Liver (tissue), 9 donors: ENCODE data around the gene PMM2. TPM values are rescaled to one million over a fixed set of nuclear protein-coding genes. Genes with fewer than 3 reads are reported as not detected.

Experiments used
- DNase-seq: peaks from one replicate; pipeline ENCODE4 v3.0.0-alpha.2; 2017; ENCODE audit warnings: low spot score
- H3K27ac ChIP-seq, 2 donors: one replicate each; pipeline ENCODE4 v1.7.0; 2013; ENCODE audit warnings: inconsistent platforms in 2 of 2, low read length in 2 of 2, control low read depth in 1 of 2, low read depth in 1 of 2, mild to moderate bottlenecking in 1 of 2
- H3K27me3 ChIP-seq, 4 donors: one replicate each; pipeline versions ENCODE4 v1.6.1 to v1.7.0; 2013; ENCODE audit warnings: low read length in 3 of 4, inconsistent platforms in 1 of 4, mild to moderate bottlenecking in 1 of 4, moderate library complexity in 1 of 4; ENCODE audit not compliant: control insufficient read depth in 4 of 4, insufficient read depth in 4 of 4
- H3K36me3 ChIP-seq, 4 donors: one replicate each; pipeline versions ENCODE4 v1.6.1 to v1.7.0; 2013; ENCODE audit warnings: low read length in 3 of 4, mild to moderate bottlenecking in 3 of 4, low read depth in 1 of 4, moderate library complexity in 1 of 4; ENCODE audit not compliant: control insufficient read depth in 4 of 4, insufficient read depth in 3 of 4
- H3K4me1 ChIP-seq, 4 donors: one replicate each; pipeline versions ENCODE4 v1.6.1 to v1.7.0; 2013; ENCODE audit warnings: low read length in 3 of 4, mild to moderate bottlenecking in 3 of 4, moderate library complexity in 1 of 4; ENCODE audit not compliant: control insufficient read depth in 4 of 4, insufficient read depth in 4 of 4
- H3K4me3 ChIP-seq, 3 donors: one replicate each; pipeline versions ENCODE4 v1.6.1 to v1.7.0; 2013; ENCODE audit warnings: low read length in 3 of 3, control low read depth in 1 of 3, low read depth in 1 of 3, mild to moderate bottlenecking in 1 of 3
- H3K9ac ChIP-seq, 2 donors: one replicate each; pipeline ENCODE4 v1.7.0; 2013; ENCODE audit warnings: low read length in 2 of 2, mild to moderate bottlenecking in 2 of 2, moderate library complexity in 2 of 2, control low read depth in 1 of 2, low read depth in 1 of 2
- H3K9me3 ChIP-seq, 4 donors: one replicate each; pipeline versions ENCODE4 v1.6.1 to v1.7.0; 2013; ENCODE audit warnings: low read length in 3 of 4; ENCODE audit not compliant: control insufficient read depth in 4 of 4
- EGR1 ChIP-seq, 2 donors: IDR thresholded peaks; 2 replicates each; pipeline ENCODE4 v1.6.1; 2016 to 2018; ENCODE audit warnings: antibody characterized with exemption in 2 of 2, low read depth in 2 of 2
- FOXA2 ChIP-seq: IDR thresholded peaks from 2 replicates; pipeline ENCODE4 v1.6.1; 2016; ENCODE audit warnings: antibody characterized with exemption
- GABPA ChIP-seq, 2 donors: IDR thresholded peaks in 1 of 2; conservative IDR thresholded peaks in 1 of 2; 2 replicates each; pipeline ENCODE4 v1.6.1; 2016; ENCODE audit warnings: antibody characterized with exemption in 2 of 2, mild to moderate bottlenecking in 1 of 2, moderate library complexity in 1 of 2
- HNF4A ChIP-seq, 2 donors: conservative IDR thresholded peaks; 2 replicates each; pipeline ENCODE4 v1.6.1; 2016; ENCODE audit warnings: antibody characterized with exemption in 2 of 2, mild to moderate bottlenecking in 2 of 2
- HNF4G ChIP-seq: IDR thresholded peaks from 2 replicates; pipeline ENCODE4 v1.6.1; 2016; ENCODE audit warnings: antibody characterized with exemption
- JUND ChIP-seq, 2 donors: IDR thresholded peaks; 2 replicates each; pipeline ENCODE4 v1.6.1; 2016; ENCODE audit warnings: antibody characterized with exemption in 2 of 2
- MAX ChIP-seq: IDR thresholded peaks from 2 replicates; pipeline ENCODE4 v1.6.1; 2016; ENCODE audit warnings: antibody characterized with exemption
- NR2F2 ChIP-seq: IDR thresholded peaks from 2 replicates; pipeline ENCODE4 v1.6.1; 2016; ENCODE audit warnings: antibody characterized with exemption
- RAD21 ChIP-seq, 2 donors: IDR thresholded peaks; 2 replicates each; pipeline ENCODE4 v1.6.1; 2016; ENCODE audit warnings: antibody characterized with exemption in 2 of 2, mild to moderate bottlenecking in 2 of 2
- RXRA ChIP-seq, 2 donors: IDR thresholded peaks; 2 replicates each; pipeline ENCODE4 v1.6.1; 2017 to 2018; ENCODE audit warnings: antibody characterized with exemption in 2 of 2, mild to moderate bottlenecking in 1 of 2
- SP1 ChIP-seq: IDR thresholded peaks from 2 replicates; pipeline ENCODE4 v1.6.1; 2018; ENCODE audit warnings: antibody characterized with exemption, mild to moderate bottlenecking
- TAF1 ChIP-seq: conservative IDR thresholded peaks from 2 replicates; pipeline ENCODE4 v1.6.1; 2016; ENCODE audit warnings: antibody characterized with exemption, mild to moderate bottlenecking
- YY1 ChIP-seq: IDR thresholded peaks from 2 replicates; pipeline ENCODE4 v1.6.1; 2016; ENCODE audit warnings: antibody characterized with exemption, mild to moderate bottlenecking
- ZBTB33 ChIP-seq: IDR thresholded peaks from 2 replicates; pipeline ENCODE4 v1.6.1; 2016; ENCODE audit warnings: antibody characterized with exemption
- WGBS: extraction: QIAGEN DNeasy Blood & Tissue Kit; methylation state at CpG from one replicate; pipeline ENCODE4 v1.1.7; 2013; 5-methylcytosine and 5-hydroxymethylcytosine counted together
- polyA plus RNA-seq, 2 donors: library from polyadenylated mRNA; stranded (reverse) in 1 of 2; unstranded in 1 of 2; fragments of 200-250 nt in 1 of 2; fragments of >200 nt in 1 of 2; fragmentation: Nextera tagmentation in 1 of 2; extraction: Ambion mirVana in 1 of 2; gene quantifications; one replicate each; pipeline versions ENCODE4 v1.2.1 to v1.2.3, GENCODE V29; 2013 to 2015
- total RNA-seq, 2 donors: library from RNA; depleted of rRNA; stranded (reverse); fragments of >200 nt; gene quantifications; one replicate each; pipeline ENCODE4 v1.2.3, GENCODE V29; 2014
- TF ChIP-seq, protein P1 (sequence below): fragments of 150-350 bp; IDR thresholded peaks from 2 replicates; pipeline ENCODE4 v1.5.1; 2017; ENCODE audit warnings: improper control_type of control experiment, low read depth, low read length; ENCODE audit not compliant: missing input control
- TF ChIP-seq, protein P2 (sequence below): IDR thresholded peaks from 2 replicates; pipeline ENCODE4 v1.6.1; 2016; ENCODE audit warnings: antibody characterized with exemption
- TF ChIP-seq, protein P3 (sequence below): IDR thresholded peaks from 2 replicates; pipeline ENCODE4 v1.6.1; 2016; ENCODE audit warnings: antibody characterized with exemption, mild to moderate bottlenecking
- donor health status: healthy.
- donor health status: healthy.
- donor health status: healthy.
- donor health status: healthy.
- donor health status: healthy.

Gene PMM2
- total and polyA plus RNA-seq, 4 donors: 6.8 to 38.9 (median 30.0) TPM

GRCh38 chr16:8855972-8856371, 58.3 kb downstream of the PMM2 start:
- Histone ChIP-seq H3K9me3 (no peaks in the 10 kb centered on the region), H3K36me3 (peaks cover 10 to 33% (median 19%) of the 10 kb centered on the region in 4 donors), H3K27me3 (no peaks in the 10 kb centered on the region), H3K9ac (no peak overlapping the region), H3K4me3 (no peak overlapping the region), H3K27ac (no peak overlapping the region), H3K4me1 (peaks cover 2 to 27% (median 17%) of the 10 kb centered on the region in 4 donors)
- WGBS: 76% methylated on average over 5 of the region's 5 CpGs
- TF ChIP-seq EGR1 (IDR thresholded peaks at IDR 0.05; ENCODE audit: low read depth in 2 of 2) (no peak), ZBTB33 (no peak), SP1 (no peak), HNF4G (no peak), RAD21 (IDR thresholded peaks at IDR 0.05) (no peak), RXRA (IDR thresholded peaks at IDR 0.05) (no peak), JUND (IDR thresholded peaks at IDR 0.05) (no peak), YY1 (no peak), MAX (no peak)
- TF ChIP-seq, protein P1, sequence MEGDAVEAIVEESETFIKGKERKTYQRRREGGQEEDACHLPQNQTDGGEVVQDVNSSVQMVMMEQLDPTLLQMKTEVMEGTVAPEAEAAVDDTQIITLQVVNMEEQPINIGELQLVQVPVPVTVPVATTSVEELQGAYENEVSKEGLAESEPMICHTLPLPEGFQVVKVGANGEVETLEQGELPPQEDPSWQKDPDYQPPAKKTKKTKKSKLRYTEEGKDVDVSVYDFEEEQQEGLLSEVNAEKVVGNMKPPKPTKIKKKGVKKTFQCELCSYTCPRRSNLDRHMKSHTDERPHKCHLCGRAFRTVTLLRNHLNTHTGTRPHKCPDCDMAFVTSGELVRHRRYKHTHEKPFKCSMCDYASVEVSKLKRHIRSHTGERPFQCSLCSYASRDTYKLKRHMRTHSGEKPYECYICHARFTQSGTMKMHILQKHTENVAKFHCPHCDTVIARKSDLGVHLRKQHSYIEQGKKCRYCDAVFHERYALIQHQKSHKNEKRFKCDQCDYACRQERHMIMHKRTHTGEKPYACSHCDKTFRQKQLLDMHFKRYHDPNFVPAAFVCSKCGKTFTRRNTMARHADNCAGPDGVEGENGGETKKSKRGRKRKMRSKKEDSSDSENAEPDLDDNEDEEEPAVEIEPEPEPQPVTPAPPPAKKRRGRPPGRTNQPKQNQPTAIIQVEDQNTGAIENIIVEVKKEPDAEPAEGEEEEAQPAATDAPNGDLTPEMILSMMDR: no peak
- TF ChIP-seq, protein P2, sequence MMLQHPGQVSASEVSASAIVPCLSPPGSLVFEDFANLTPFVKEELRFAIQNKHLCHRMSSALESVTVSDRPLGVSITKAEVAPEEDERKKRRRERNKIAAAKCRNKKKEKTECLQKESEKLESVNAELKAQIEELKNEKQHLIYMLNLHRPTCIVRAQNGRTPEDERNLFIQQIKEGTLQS: no peak
- TF ChIP-seq, protein P3, sequence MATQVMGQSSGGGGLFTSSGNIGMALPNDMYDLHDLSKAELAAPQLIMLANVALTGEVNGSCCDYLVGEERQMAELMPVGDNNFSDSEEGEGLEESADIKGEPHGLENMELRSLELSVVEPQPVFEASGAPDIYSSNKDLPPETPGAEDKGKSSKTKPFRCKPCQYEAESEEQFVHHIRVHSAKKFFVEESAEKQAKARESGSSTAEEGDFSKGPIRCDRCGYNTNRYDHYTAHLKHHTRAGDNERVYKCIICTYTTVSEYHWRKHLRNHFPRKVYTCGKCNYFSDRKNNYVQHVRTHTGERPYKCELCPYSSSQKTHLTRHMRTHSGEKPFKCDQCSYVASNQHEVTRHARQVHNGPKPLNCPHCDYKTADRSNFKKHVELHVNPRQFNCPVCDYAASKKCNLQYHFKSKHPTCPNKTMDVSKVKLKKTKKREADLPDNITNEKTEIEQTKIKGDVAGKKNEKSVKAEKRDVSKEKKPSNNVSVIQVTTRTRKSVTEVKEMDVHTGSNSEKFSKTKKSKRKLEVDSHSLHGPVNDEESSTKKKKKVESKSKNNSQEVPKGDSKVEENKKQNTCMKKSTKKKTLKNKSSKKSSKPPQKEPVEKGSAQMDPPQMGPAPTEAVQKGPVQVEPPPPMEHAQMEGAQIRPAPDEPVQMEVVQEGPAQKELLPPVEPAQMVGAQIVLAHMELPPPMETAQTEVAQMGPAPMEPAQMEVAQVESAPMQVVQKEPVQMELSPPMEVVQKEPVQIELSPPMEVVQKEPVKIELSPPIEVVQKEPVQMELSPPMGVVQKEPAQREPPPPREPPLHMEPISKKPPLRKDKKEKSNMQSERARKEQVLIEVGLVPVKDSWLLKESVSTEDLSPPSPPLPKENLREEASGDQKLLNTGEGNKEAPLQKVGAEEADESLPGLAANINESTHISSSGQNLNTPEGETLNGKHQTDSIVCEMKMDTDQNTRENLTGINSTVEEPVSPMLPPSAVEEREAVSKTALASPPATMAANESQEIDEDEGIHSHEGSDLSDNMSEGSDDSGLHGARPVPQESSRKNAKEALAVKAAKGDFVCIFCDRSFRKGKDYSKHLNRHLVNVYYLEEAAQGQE: no peak
- no peak for DNase-seq

DNA sequence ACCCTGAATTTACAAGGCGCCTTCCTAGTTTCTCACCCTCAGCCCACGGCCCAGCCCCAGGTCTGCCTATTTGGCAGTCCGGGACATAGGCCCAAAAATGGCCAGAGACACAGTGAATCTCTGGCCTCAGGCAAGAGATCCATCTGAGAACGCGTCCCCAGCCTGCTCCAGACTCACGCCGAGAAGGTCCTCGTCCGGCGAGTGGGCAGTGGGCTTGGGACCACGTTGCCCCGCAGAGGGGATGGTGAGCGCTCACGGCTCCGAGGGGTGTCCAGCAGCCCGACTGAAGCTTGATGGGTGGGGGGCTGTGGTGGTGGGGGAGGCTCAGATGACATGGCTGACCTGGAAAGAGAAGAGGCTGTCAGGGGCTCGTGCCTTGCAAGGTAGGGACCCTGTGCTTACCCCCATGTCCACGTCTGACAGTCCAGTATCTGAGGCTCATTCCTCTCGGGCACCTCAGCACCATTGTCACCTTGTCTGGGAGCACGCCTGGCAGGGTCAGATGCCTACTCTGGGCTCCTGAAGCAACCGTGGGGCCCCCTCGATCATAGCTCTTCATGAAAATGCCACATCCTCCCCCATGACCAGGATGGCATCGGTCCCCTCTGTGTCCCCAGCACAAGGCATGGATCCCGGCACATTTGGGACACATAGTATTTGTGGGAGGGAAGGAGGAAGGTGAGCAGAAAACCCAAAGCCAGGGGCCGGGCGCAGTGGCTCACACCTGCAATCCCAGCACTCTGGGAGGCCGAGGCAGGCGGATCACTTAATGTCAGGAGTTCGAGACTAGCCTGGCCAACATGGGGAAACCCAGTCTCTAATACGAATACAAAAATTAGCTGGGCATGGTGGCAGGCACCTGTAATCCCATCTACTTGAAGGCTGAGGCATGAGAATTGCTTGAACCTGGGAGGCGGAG, 61.6 kb downstream of the PMM2 start:
- Histone ChIP-seq H3K36me3 (peaks cover 10 to 31% (median 11%) of the 10 kb centered on the region in 4 donors), H3K27ac (peak overlapping the region; percentile 85 to 93), H3K4me3 (no peak overlapping the region), H3K9me3 (no peaks in the 10 kb centered on the region), H3K4me1 (peaks cover 10 to 53% (median 36%) of the 10 kb centered on the region in 4 donors), H3K27me3 (no peaks in the 10 kb centered on the region), H3K9ac (no peak overlapping the region)
- 93% methylated on average over 31 of the region's 31 CpGs for whole genome bisulfite sequencing
- TF ChIP-seq YY1 (no peak), GABPA (IDR thresholded peaks at IDR 0.05 in 1 of 2, conservative IDR thresholded peaks at IDR 0.05 in 1 of 2) (no peak), ZBTB33 (no peak), HNF4G (no peak), TAF1 (no peak), MAX (no peak), RAD21 (IDR thresholded peaks at IDR 0.05) (no peak), FOXA2 (no peak), HNF4A (conservative IDR thresholded peaks at IDR 0.05) (no peak), NR2F2 (no peak)
- DNase-seq: no peak
